ENCODE data around the gene CDH22.

Gene CDH22

GRCh38 chr20:46346770-46347169 is 38.5 kb upstream of the CDH22 start:
- Histone ChIP-seq H3K27me3 (peaks cover 31% of the 10 kb centered on the region), H3K36me3 (peaks cover 69% of the 10 kb centered on the region), H3K9me3 (no peaks in the 10 kb centered on the region), H3K4me1 (ENCODE audit: control insufficient read depth in 1 of 2, insufficient read depth in 1 of 2, low read depth in 1 of 2, low read length in 1 of 2) (peaks cover 14 to 16% of the 10 kb centered on the region in 2 experiments), H3K4me3 (ENCODE audit: low read depth in 1 of 2, low read length in 1 of 2) (no peak overlapping the region), H3K27ac (no peak overlapping the region)
- TF ChIP-seq CTCF (IDR thresholded peaks at IDR 0.05), result no peak

- peaks cover 50% of the 10 kb centered on the region for H3K27me3 ChIP-seq
- peaks cover 48% of the 10 kb centered on the region for H3K36me3 ChIP-seq
- TF ChIP-seq CTCF (IDR thresholded peaks at IDR 0.05), result no peak
Observed at GRCh38 chr20:46344488-46345162, 36.3 kb upstream of the CDH22 start.

GRCh38 chr20:46343975-46344357 is 35.7 kb upstream of the CDH22 start:
- TF ChIP-seq CTCF (IDR thresholded peaks at IDR 0.05), result no peak

More at GRCh38 chr20:46344488-46345162, 36.3 kb upstream of the CDH22 start:
- Histone ChIP-seq H3K9me3 (no peaks in the 10 kb centered on the region), H3K4me3 (ENCODE audit: low read depth in 1 of 2, low read length in 1 of 2) (no peak overlapping the region), H3K27ac (no peak overlapping the region), H3K4me1 (ENCODE audit: control insufficient read depth in 1 of 2, insufficient read depth in 1 of 2, low read depth in 1 of 2, low read length in 1 of 2) (peaks cover 14 to 16% of the 10 kb centered on the region in 2 experiments)

GRCh38 chr20:46343348-46343974 is 35.2 kb upstream of the CDH22 start:
- Histone ChIP-seq H3K27ac (no peak overlapping the region), H3K9me3 (no peaks in the 10 kb centered on the region), H3K4me1 (ENCODE audit: control insufficient read depth in 1 of 2, insufficient read depth in 1 of 2, low read depth in 1 of 2, low read length in 1 of 2) (peaks cover 14 to 16% of the 10 kb centered on the region in 2 experiments), H3K36me3 (peaks cover 36% of the 10 kb centered on the region), H3K4me3 (ENCODE audit: low read depth in 1 of 2, low read length in 1 of 2) (no peak overlapping the region), H3K27me3 (peaks cover 62% of the 10 kb centered on the region)
- TF ChIP-seq CTCF (IDR thresholded peaks at IDR 0.05), result no peak

More at GRCh38 chr20:46343975-46344357, 35.7 kb upstream of the CDH22 start:
- Histone ChIP-seq H3K4me3 (ENCODE audit: low read depth in 1 of 2, low read length in 1 of 2) (no peak overlapping the region), H3K27me3 (peaks cover 56% of the 10 kb centered on the region), H3K27ac (no peak overlapping the region), H3K4me1 (ENCODE audit: control insufficient read depth in 1 of 2, insufficient read depth in 1 of 2, low read depth in 1 of 2, low read length in 1 of 2) (peaks cover 14 to 16% of the 10 kb centered on the region in 2 experiments), H3K36me3 (peaks cover 41% of the 10 kb centered on the region), H3K9me3 (no peaks in the 10 kb centered on the region)

- Histone ChIP-seq H3K27me3 (peaks cover 64% of the 10 kb centered on the region), H3K9me3 (no peaks in the 10 kb centered on the region), H3K4me1 (ENCODE audit: control insufficient read depth in 1 of 2, insufficient read depth in 1 of 2, low read depth in 1 of 2, low read length in 1 of 2) (peaks cover 14 to 16% of the 10 kb centered on the region in 2 experiments), H3K27ac (no peak overlapping the region), H3K36me3 (peaks cover 28% of the 10 kb centered on the region), H3K4me3 (ENCODE audit: low read depth in 1 of 2, low read length in 1 of 2) (no peak overlapping the region)
- TF ChIP-seq CTCF (IDR thresholded peaks at IDR 0.05), result no peak
Observed at GRCh38 chr20:46342451-46343347, 34.4 kb upstream of the CDH22 start.

All from neutrophil (primary cell).